ENCODE measurements around the gene PELI2.

GRCh38 chr14:56297449-56297848, 179.2 kb downstream of the PELI2 start:
- no peak for TF ChIP-seq CTCF (IDR thresholded peaks at IDR 0.05; ENCODE audit: low read length)
- no peak for TF ChIP-seq EZH2 (IDR thresholded peaks at IDR 0.05; ENCODE audit: borderline replicate concordance, low read length)

Measured in OCI-LY1 (cell line).